Subcutaneous preadipocyte (primary cell): Measurements from ENCODE around the gene OR5D14. TPM values are rescaled to one million over a fixed set of nuclear protein-coding genes. Genes with fewer than 3 reads are reported as not detected.

Experiments
- total RNA-seq: library from RNA; depleted of rRNA; stranded (reverse); fragments of >200 nt; gene quantifications from 2 replicates; pipeline ENCODE4 v1.2.3, GENCODE V29; 2012

Gene OR5D14
- not detected in 2 replicates for total RNA-seq

GRCh38 chr11:55795256-55795655 lies at the start of gene OR5D14:
OR5D14 (plus strand) TSS chr11:55795556; CDS start chr11:55795556, 0 bp downstream.

GRCh38 chr11:55773138-55773537 lies 22.2 kb upstream of the OR5D14 start, which contains the start of gene OR5D13:
OR5D13 (plus strand) TSS chr11:55773438; CDS start chr11:55773438, 0 bp downstream.

GRCh38 chr11:55811067-55811466 lies 15.7 kb downstream of the OR5D14 start, which contains the start of gene OR5L1:
OR5L1 (plus strand) TSS chr11:55811367; CDS start chr11:55811467, 100 bp downstream.

GRCh38 chr11:55819330-55819729 lies 24.0 kb downstream of the OR5D14 start, which contains the start of gene OR5D18:
OR5D18 (plus strand) TSS chr11:55819630; CDS start chr11:55819630, 0 bp downstream.

GRCh38 chr11:55826919-55827318 lies 31.6 kb downstream of the OR5D14 start, which contains the start of gene OR5L2:
OR5L2 (plus strand) TSS chr11:55827219; CDS start chr11:55827219, 0 bp downstream.

GRCh38 chr11:55838452-55838851 lies 43.1 kb downstream of the OR5D14 start, which contains the start of gene OR5D16:
OR5D16 (plus strand) TSS chr11:55838752; CDS start chr11:55838752, 0 bp downstream.

Other genes with a start within 250 kb of the OR5D14 start
- not detected in 2 replicates for gene OR4C15, start 241.1 kb upstream of the OR5D14 start, total RNA-seq
- gene OR4C16, start 223.4 kb upstream of the OR5D14 start, total RNA-seq, result not detected in 2 replicates
- gene OR4C11, start 187.9 kb upstream of the OR5D14 start, total RNA-seq, result not detected in 2 replicates
- not detected in 2 replicates for gene OR4P4, start 160.4 kb upstream of the OR5D14 start, total RNA-seq
- not detected in 2 replicates for gene OR4S2, start 147.2 kb upstream of the OR5D14 start, total RNA-seq
- gene OR4C6, start 133.4 kb upstream of the OR5D14 start, total RNA-seq, result not detected in 2 replicates
- not detected in 2 replicates for gene OR5D13, start 22.1 kb upstream of the OR5D14 start, total RNA-seq
- not detected in 2 replicates for gene OR5L1, start 15.8 kb downstream of the OR5D14 start, total RNA-seq
- gene OR5D18, start 24.1 kb downstream of the OR5D14 start, total RNA-seq, result not detected in 2 replicates
- not detected in 2 replicates for gene OR5L2, start 31.7 kb downstream of the OR5D14 start, total RNA-seq
- gene OR5D16, start 43.2 kb downstream of the OR5D14 start, total RNA-seq, result not detected in 2 replicates
- gene TRIM51, start 87.7 kb downstream of the OR5D14 start, total RNA-seq, result not detected in 2 replicates
- not detected in 2 replicates for gene OR5W2, start 119.0 kb downstream of the OR5D14 start, total RNA-seq
- not detected in 2 replicates for gene OR5I1, start 140.8 kb downstream of the OR5D14 start, total RNA-seq
- gene OR10AG1, start 174.4 kb downstream of the OR5D14 start, total RNA-seq, result not detected in 2 replicates
- gene OR5F1, start 199.1 kb downstream of the OR5D14 start, total RNA-seq, result not detected in 2 replicates
- gene OR5AS1, start 232.1 kb downstream of the OR5D14 start, total RNA-seq, result not detected in 2 replicates